Measurements from ENCODE around the gene GIT2. TPM values are rescaled to one million over a fixed set of nuclear protein-coding genes. Genes with fewer than 3 reads are reported as not detected.

GIT2 gene
- total RNA-seq, 3 donors from 2014 or later = 33.3 to 46.2 (median 39.6) TPM

- intact Hi-C loops (cut with DNase I, micrococcal nuclease) = no loop called here
- peak; percentile 24 for ATAC-seq
- TF ChIP-seq, protein P1, sequence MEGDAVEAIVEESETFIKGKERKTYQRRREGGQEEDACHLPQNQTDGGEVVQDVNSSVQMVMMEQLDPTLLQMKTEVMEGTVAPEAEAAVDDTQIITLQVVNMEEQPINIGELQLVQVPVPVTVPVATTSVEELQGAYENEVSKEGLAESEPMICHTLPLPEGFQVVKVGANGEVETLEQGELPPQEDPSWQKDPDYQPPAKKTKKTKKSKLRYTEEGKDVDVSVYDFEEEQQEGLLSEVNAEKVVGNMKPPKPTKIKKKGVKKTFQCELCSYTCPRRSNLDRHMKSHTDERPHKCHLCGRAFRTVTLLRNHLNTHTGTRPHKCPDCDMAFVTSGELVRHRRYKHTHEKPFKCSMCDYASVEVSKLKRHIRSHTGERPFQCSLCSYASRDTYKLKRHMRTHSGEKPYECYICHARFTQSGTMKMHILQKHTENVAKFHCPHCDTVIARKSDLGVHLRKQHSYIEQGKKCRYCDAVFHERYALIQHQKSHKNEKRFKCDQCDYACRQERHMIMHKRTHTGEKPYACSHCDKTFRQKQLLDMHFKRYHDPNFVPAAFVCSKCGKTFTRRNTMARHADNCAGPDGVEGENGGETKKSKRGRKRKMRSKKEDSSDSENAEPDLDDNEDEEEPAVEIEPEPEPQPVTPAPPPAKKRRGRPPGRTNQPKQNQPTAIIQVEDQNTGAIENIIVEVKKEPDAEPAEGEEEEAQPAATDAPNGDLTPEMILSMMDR (IDR thresholded peaks at IDR 0.05) = no peak
- H3K4me1 ChIP-seq (ENCODE audit: low read depth) = peaks cover 15% of the 10 kb centered on the region
- no peak overlapping the region for H3K4me3 ChIP-seq
- H3K9me3 ChIP-seq = no peaks in the 10 kb centered on the region
- H3K36me3 ChIP-seq (ENCODE audit: low read depth) = peaks cover 3% of the 10 kb centered on the region
- DNase-seq = no peak
These were observed 44.4 kb downstream of the GIT2 start for GRCh38 chr12:109951751-109952150.

- peaks cover 15% of the 10 kb centered on the region for H3K4me1 ChIP-seq (ENCODE audit: low read depth)
- no peak for DNase-seq
- intact Hi-C loops (cut with DNase I, micrococcal nuclease) = no loop called here
- ATAC-seq = no peak
- TF ChIP-seq, protein P1 (IDR thresholded peaks at IDR 0.05) = no peak
- no peaks in the 10 kb centered on the region for H3K9me3 ChIP-seq
- H3K36me3 ChIP-seq (ENCODE audit: low read depth) = peaks cover 3% of the 10 kb centered on the region
- H3K4me3 ChIP-seq = no peak overlapping the region
These were observed 45.0 kb downstream of the GIT2 start for GRCh38 chr12:109951136-109951535.

GRCh38 chr12:109950625-109951024 lies 45.5 kb downstream of the GIT2 start:
- intact Hi-C loops (cut with DNase I, micrococcal nuclease) = no loop called here
- Histone ChIP-seq H3K9me3 (no peaks in the 10 kb centered on the region), H3K36me3 (ENCODE audit: low read depth) (peaks cover 3% of the 10 kb centered on the region), H3K4me1 (ENCODE audit: low read depth) (peaks cover 15% of the 10 kb centered on the region), H3K4me3 (no peak overlapping the region)
- DNase-seq (no peak), ATAC-seq (no peak)
- TF ChIP-seq, protein P1 (IDR thresholded peaks at IDR 0.05) = no peak

DNA sequence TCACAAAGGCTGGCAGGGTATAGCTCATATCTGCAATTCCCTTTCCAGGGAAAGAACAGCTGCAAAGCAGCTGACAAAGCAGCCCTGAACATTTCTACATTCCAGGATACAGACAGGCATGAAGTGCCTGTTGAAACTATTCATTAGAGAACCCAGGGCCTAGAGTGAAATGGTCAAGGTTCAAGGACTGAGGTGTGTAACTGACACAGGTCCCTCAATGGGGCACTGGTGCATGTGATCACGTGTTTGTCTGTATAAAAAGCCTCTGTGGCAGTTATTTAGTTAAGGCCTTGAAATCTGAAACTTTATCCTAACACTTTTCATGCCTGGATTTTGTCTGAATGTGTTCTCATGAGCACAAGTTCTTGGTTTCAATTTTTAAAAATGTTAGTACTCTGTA lies 47.1 kb downstream of the GIT2 start:
- TF ChIP-seq, protein P1 (IDR thresholded peaks at IDR 0.05) = no peak
- no peak for DNase-seq
- Histone ChIP-seq H3K9me3 (no peaks in the 10 kb centered on the region), H3K4me3 (no peak overlapping the region), H3K4me1 (ENCODE audit: low read depth) (peaks cover 15% of the 10 kb centered on the region), H3K36me3 (ENCODE audit: low read depth) (peaks cover 3% of the 10 kb centered on the region)
- intact Hi-C loops (cut with DNase I, micrococcal nuclease) = no loop called here
- peak; percentile 77 for ATAC-seq

GRCh38 chr12:109948368-109948767 lies 47.8 kb downstream of the GIT2 start:
- no peaks in the 10 kb centered on the region for H3K9me3 ChIP-seq
- peak in 1 of 3 donors; percentile 26 for DNase-seq
- H3K4me3 ChIP-seq = no peak overlapping the region
- peak; percentile 68 for ATAC-seq
- TF ChIP-seq, protein P1 (IDR thresholded peaks at IDR 0.05) = no peak
- intact Hi-C loops (cut with DNase I, micrococcal nuclease) = no loop called here
- H3K36me3 ChIP-seq (ENCODE audit: low read depth) = peaks cover 3% of the 10 kb centered on the region
- H3K4me1 ChIP-seq (ENCODE audit: low read depth) = peaks cover 15% of the 10 kb centered on the region

DNA sequence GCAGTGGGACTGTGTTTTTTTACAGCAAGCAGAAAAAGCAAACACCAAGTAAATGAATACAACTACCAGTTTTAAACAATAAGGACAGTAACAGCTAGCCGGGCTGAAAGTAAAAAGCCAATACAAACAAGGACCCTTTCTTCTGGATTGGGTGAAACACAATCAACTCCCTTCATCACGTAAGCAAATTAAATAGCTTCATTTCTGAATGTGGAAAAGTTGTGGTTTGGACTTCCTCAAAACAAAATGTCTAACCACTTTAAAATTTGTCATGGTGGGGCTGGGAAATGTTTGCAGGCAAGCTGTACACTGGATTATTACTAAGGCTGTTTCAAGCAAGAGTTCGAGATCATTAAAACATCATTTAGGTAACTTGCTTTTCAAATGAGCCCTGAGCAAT lies 48.6 kb downstream of the GIT2 start:
- DNase-seq (no peak), ATAC-seq (no peak)
- H3K9me3 ChIP-seq = no peaks in the 10 kb centered on the region
- H3K36me3 ChIP-seq (ENCODE audit: low read depth) = peaks cover under 1% of the 10 kb centered on the region
- no peak overlapping the region for H3K4me3 ChIP-seq
- TF ChIP-seq, protein P1 (IDR thresholded peaks at IDR 0.05) = no peak
- intact Hi-C loops (cut with DNase I, micrococcal nuclease) = no loop called here
- H3K4me1 ChIP-seq (ENCODE audit: low read depth) = peaks cover 15% of the 10 kb centered on the region
